Common myeloid progenitor, CD34-positive (primary cell): Measurements from ENCODE around the gene MYOG.
A peak's percentile ranks its signal among the peaks of the same experiment; 100 is the strongest.

Experiments used
- CTCF ChIA-PET: fragments of 350-600 bp; sonication (Branson Sonifier 250); formaldehyde crosslinking; loops from one replicate; lab custom pipeline; 2021; ENCODE audit warnings: antibody characterized with exemption; lab: Charles Lee
- POLR2A ChIA-PET: fragments of 350-600 bp; sonication (Branson Sonifier 250); formaldehyde crosslinking; loops from one replicate; lab custom pipeline; 2021; ENCODE audit warnings: antibody characterized with exemption; lab: Charles Lee
- DNase-seq, 3 donors: peaks; one replicate each; pipeline versions ENCODE4 v3.0.0 to v3.0.0-alpha.2; 2013
- H3K27ac ChIP-seq, 2 experiments: 1 replicate in 1 of 2; 2 replicates in 1 of 2; pipeline ENCODE4 v1.7.0; 2013; ENCODE audit warnings: inconsistent platforms in 2 of 2, low read length in 2 of 2, mild to moderate bottlenecking in 2 of 2, low read depth in 1 of 2, moderate library complexity in 1 of 2; ENCODE audit not compliant: severe bottlenecking in 2 of 2, insufficient read depth in 1 of 2, poor library complexity in 1 of 2
- H3K27me3 ChIP-seq, 5 experiments: replicated peaks in 2 of 5; 1 replicate in 3 of 5; 2 replicates in 2 of 5; pipeline versions ENCODE4 v1.6.1 to v1.7.0; 2013; ENCODE audit warnings: low read length in 4 of 5, mild to moderate bottlenecking in 2 of 5, moderate library complexity in 2 of 5, inconsistent platforms in 1 of 5; ENCODE audit not compliant: insufficient read depth in 5 of 5, control insufficient read depth in 4 of 5
- H3K36me3 ChIP-seq, 4 experiments: 1 replicate in 2 of 4; 2 replicates in 2 of 4; pipeline versions ENCODE4 v1.6.1 to v1.7.0; 2013; ENCODE audit warnings: low read length in 3 of 4, control low read depth in 1 of 4, mild to moderate bottlenecking in 1 of 4; ENCODE audit not compliant: control insufficient read depth in 4 of 4, insufficient read depth in 4 of 4
- H3K4me1 ChIP-seq, 4 experiments: 1 replicate in 3 of 4; 2 replicates in 1 of 4; pipeline versions ENCODE4 v1.6.1 to v1.7.1; 2013; ENCODE audit warnings: low read length in 3 of 4, mild to moderate bottlenecking in 3 of 4, control low read depth in 1 of 4, inconsistent platforms in 1 of 4, moderate library complexity in 1 of 4; ENCODE audit not compliant: control insufficient read depth in 4 of 4, insufficient read depth in 4 of 4; ENCODE audit errors: control extremely low read depth in 1 of 4
- H3K4me3 ChIP-seq, 7 experiments: 1 replicate in 4 of 7; 2 replicates in 3 of 7; pipeline versions ENCODE4 v1.5.1 to v1.7.0; 2013; ENCODE audit warnings: mild to moderate bottlenecking in 7 of 7, low read length in 6 of 7, moderate library complexity in 6 of 7, inconsistent platforms in 2 of 7, low read depth in 2 of 7, control low read depth in 1 of 7; ENCODE audit not compliant: insufficient read depth in 4 of 7, control insufficient read depth in 1 of 7; ENCODE audit errors: extremely low read depth in 1 of 7
- H3K9me3 ChIP-seq, 5 experiments: 1 replicate in 4 of 5; 2 replicates in 1 of 5; pipeline versions ENCODE4 v1.6.1 to v1.7.1; 2013; ENCODE audit warnings: low read length in 4 of 5, mild to moderate bottlenecking in 2 of 5, inconsistent platforms in 1 of 5, low read depth in 1 of 5, moderate library complexity in 1 of 5; ENCODE audit not compliant: control insufficient read depth in 4 of 5, insufficient read depth in 2 of 5; ENCODE audit errors: control extremely low read depth in 1 of 5
- WGBS: methylation state at CpG from one replicate; pipeline ENCODE4 v1.1.5; 2013; ENCODE audit not compliant: insufficient coverage; 5-methylcytosine and 5-hydroxymethylcytosine counted together

Gene MYOG

GRCh38 chr1:203049576-203050180, 36.1 kb downstream of the MYOG start:
- no peaks in the 10 kb centered on the region for H3K36me3 ChIP-seq
- no peaks in the 10 kb centered on the region for H3K9me3 ChIP-seq
- H3K27ac ChIP-seq: no peak overlapping the region
- H3K4me3 ChIP-seq: no peak overlapping the region
- ChIA-PET POLR2A (interaction anchor here (0.7 kb wide), 1 partner anchor 41 kb away, joined by 3 read pairs; no protein-coding TSS in a partner anchor), CTCF (interaction anchor here (1.6 to 2.0 kb wide), 2 partner anchors 10 to 78 kb away, joined by 5 to 9 read pairs; partner anchors contain the start of gene ADORA1)
- peaks cover 0 to 8% (median 0%) of the 10 kb centered on the region in 5 experiments for H3K27me3 ChIP-seq
- no peak for DNase-seq
- peaks cover 0 to 7% (median 2%) of the 10 kb centered on the region in 4 experiments for H3K4me1 ChIP-seq
- WGBS: over 99% methylated on average over 11 of the region's 14 CpGs

DNA sequence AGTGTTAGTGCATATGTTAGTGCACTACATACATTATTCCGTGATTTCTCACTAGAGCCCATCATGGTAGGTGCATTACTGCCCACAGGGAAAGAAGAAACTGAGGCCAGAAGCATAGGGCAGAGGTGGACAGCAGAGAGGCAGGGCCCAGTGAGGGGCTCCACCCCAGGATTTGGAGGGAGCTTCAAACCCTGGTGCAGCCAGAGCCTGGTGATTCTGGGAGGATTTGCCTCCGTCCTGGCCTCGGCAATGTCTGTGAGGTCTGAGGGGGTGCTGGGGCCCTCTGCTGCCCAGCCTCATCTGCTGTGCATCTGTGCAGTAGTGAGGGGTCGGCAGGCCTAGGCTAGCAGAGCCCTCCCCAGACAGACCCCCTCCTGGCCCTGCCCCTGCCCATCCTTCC, 36.7 kb downstream of the MYOG start:
- DNase-seq: no peak
- H3K27ac ChIP-seq: no peak overlapping the region
- no peaks in the 10 kb centered on the region for H3K36me3 ChIP-seq
- H3K27me3 ChIP-seq: peaks cover 0 to 9% (median 0%) of the 10 kb centered on the region in 5 experiments
- no peaks in the 10 kb centered on the region for H3K9me3 ChIP-seq
- 100% methylated on average over 4 of the region's 4 CpGs for WGBS
- H3K4me3 ChIP-seq: no peak overlapping the region
- ChIA-PET CTCF (interaction anchor here (1.6 to 2.0 kb wide), 2 partner anchors 9 to 79 kb away, joined by 5 to 9 read pairs; partner anchors contain the start of gene ADORA1), POLR2A (no interaction called here)
- peaks cover 0 to 7% (median 2%) of the 10 kb centered on the region in 4 experiments for H3K4me1 ChIP-seq

- no peaks in the 10 kb centered on the region for H3K36me3 ChIP-seq
- POLR2A ChIA-PET: no interaction called here
- CTCF ChIA-PET: interaction anchor here (1.6 to 2.0 kb wide), 2 partner anchors 9 to 79 kb away, joined by 5 to 9 read pairs; partner anchors contain the start of gene ADORA1
- DNase-seq: no peak
- H3K9me3 ChIP-seq: no peaks in the 10 kb centered on the region
- peaks cover 0 to 7% (median 2%) of the 10 kb centered on the region in 4 experiments for H3K4me1 ChIP-seq
- no peak overlapping the region for H3K27ac ChIP-seq
- 95% methylated on average over 19 of the region's 23 CpGs for WGBS
- no peak overlapping the region for H3K4me3 ChIP-seq
- peaks cover 0 to 10% (median 0%) of the 10 kb centered on the region in 5 experiments for H3K27me3 ChIP-seq
Measured at GRCh38 chr1:203048555-203049051, 37.2 kb downstream of the MYOG start.

- CTCF ChIA-PET: interaction anchor here (1.4 to 2.0 kb wide), 5 partner anchors 8 to 221 kb away, joined by 3 to 9 read pairs (median 6); no protein-coding TSS in a partner anchor
- WGBS: 94% methylated on average over 10 of the region's 11 CpGs
- POLR2A ChIA-PET: no interaction called here
- H3K9me3 ChIP-seq: no peaks in the 10 kb centered on the region
- H3K4me3 ChIP-seq: no peak overlapping the region
- H3K4me1 ChIP-seq: peaks cover 0 to 7% (median 2%) of the 10 kb centered on the region in 4 experiments
- DNase-seq: no peak
- no peaks in the 10 kb centered on the region for H3K36me3 ChIP-seq
- H3K27ac ChIP-seq: no peak overlapping the region
- H3K27me3 ChIP-seq: peaks cover 0 to 13% (median 0%) of the 10 kb centered on the region in 5 experiments
Measured at GRCh38 chr1:203048086-203048485, 37.7 kb downstream of the MYOG start.

GRCh38 chr1:203046984-203047630, 38.7 kb downstream of the MYOG start:
- CTCF ChIA-PET: interaction anchor here (1.4 to 1.9 kb wide), 6 partner anchors 9 to 222 kb away, joined by 3 to 6 read pairs (median 4); no protein-coding TSS in a partner anchor
- Histone ChIP-seq H3K36me3 (no peaks in the 10 kb centered on the region), H3K9me3 (no peaks in the 10 kb centered on the region), H3K27me3 (peaks cover 0 to 11% (median 0%) of the 10 kb centered on the region in 5 experiments), H3K27ac (no peak overlapping the region), H3K4me3 (no peak overlapping the region), H3K4me1 (peaks cover 0 to 7% (median 2%) of the 10 kb centered on the region in 4 experiments)
- POLR2A ChIA-PET: no interaction called here
- 80% methylated on average over 15 of the region's 15 CpGs for WGBS
- peak in 2 of 3 donors; percentile 43 to 55 for DNase-seq

DNA sequence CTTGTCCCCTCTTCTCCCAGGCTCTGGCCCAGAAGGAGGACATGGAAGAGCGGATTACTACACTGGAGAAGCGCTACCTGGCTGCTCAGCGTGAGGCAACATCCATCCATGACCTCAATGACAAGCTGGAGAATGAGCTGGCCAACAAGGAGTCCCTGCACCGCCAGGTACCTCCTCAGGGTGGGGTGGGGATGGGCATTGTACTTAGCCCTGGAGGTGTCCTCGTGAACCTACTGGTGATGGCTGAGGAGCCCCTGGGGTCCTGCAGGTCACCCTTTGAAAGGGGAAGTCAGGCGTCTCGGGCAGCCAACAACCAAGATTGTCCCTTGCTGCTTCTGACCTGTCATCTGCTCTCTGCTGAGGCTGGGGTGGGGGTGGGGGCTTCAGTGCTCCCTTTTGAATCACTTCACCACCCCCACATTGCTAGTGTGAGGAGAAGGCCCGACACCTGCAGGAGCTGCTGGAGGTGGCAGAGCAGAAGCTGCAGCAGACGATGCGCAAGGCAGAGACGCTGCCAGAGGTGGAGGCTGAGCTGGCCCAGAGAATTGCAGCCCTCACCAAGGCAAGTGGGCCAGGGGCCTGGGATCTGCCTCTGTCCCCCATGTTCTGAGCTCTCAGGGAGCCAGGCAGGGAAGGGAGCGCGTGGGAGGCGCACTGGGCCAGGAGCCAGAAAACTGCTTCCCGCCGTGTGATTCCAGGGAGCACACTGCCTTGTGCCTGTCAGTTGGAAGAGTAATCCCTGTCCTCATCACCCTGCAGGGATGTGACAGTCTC, 39.8 kb downstream of the MYOG start:
- H3K4me1 ChIP-seq: peaks cover 0 to under 1% (median 0%) of the 10 kb centered on the region in 4 experiments
- H3K27ac ChIP-seq: no peak overlapping the region
- 94% methylated on average over 15 of the region's 16 CpGs for WGBS
- ChIA-PET CTCF (interaction anchor here (1.3 to 8.4 kb wide), 6 partner anchors 9 to 223 kb away, joined by 3 to 88 read pairs (median 4); no protein-coding TSS in a partner anchor), POLR2A (interaction anchor here (0.9 kb wide), 1 partner anchor 16 kb away, joined by 3 read pairs; no protein-coding TSS in a partner anchor)
- DNase-seq: no peak
- H3K9me3 ChIP-seq: no peaks in the 10 kb centered on the region
- no peak overlapping the region for H3K4me3 ChIP-seq
- H3K27me3 ChIP-seq: peaks cover 0 to 6% (median 0%) of the 10 kb centered on the region in 5 experiments
- no peaks in the 10 kb centered on the region for H3K36me3 ChIP-seq
